ENCODE measurements around the gene FOXD2.

The FOXD2 gene

DNA sequence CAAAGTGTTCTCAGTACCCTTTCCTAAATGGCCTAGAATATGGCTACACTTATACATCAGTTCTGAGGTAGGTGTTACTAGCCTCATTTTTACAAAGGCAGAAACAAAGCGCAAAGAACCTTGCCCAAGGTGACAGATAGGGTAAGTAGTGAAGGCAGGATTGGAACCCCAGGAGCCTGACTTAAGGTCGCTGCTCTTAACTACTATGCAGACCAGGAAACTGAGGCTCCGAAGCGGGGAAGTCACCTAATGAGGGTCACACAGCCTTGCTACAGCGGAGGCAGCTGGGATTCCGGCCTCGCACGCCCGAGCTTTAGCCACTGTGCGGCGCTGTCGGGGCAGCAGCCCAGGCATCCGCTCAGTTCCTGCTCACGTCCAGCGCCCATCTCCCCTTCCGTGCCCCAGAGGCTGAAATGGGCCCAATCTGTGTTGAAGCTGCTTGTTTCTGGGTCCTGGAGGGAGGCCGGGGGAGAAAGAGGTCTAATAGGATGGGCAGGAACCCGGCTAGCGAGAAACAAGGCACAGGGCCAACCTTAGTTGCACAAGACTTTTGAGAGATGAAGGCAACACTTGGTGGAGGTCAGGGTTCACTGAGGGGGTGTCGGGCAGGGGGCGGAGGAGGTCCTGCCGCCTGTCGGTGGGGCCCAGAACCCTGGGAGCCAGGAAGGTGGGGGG lies 1.4 kb upstream of the FOXD2 start (continued):
- TF ChIP-seq ZNF548 (tag by site-specific recombination; IDR thresholded peaks at IDR 0.05) (no peak), ZNF223 (tag by site-specific recombination; IDR thresholded peaks at IDR 0.05) (no peak), ZNF404 (tag by site-specific recombination; IDR thresholded peaks at IDR 0.05) (no peak), ZNF202 (tag by site-specific recombination; IDR thresholded peaks at IDR 0.05; ENCODE audit: borderline replicate concordance) (no peak), GLI4 (tag by site-specific recombination; IDR thresholded peaks at IDR 0.05) (no peak), ZNF19 (tag by site-specific recombination; IDR thresholded peaks at IDR 0.05; ENCODE audit: low read depth) (no peak), ZNF670 (tag by site-specific recombination; IDR thresholded peaks at IDR 0.05; ENCODE audit: low read depth) (no peak), KLF9 (tag by site-specific recombination; IDR thresholded peaks at IDR 0.05; ENCODE audit: low read depth) (no peak), ZXDB (tag by site-specific recombination; IDR thresholded peaks at IDR 0.05) (peak; percentile 54; the same call in 1 of the 2 replicates), ZNF610 (tag by site-specific recombination; IDR thresholded peaks at IDR 0.05; ENCODE audit: borderline replicate concordance) (no peak), ZNF132 (tag by site-specific recombination; IDR thresholded peaks at IDR 0.05; ENCODE audit: borderline replicate concordance) (no peak), ZNF214 (tag by site-specific recombination; IDR thresholded peaks at IDR 0.05; ENCODE audit: borderline replicate concordance) (no peak), TCF7L2 (IDR thresholded peaks at IDR 0.05; ENCODE audit: borderline replicate concordance, low read depth, low read length) (no peak), ZNF549 (tag by site-specific recombination; IDR thresholded peaks at IDR 0.05) (no peak), ZNF529 (tag by site-specific recombination; IDR thresholded peaks at IDR 0.05; ENCODE audit: insufficient replicate concordance) (peak; percentile 12), GLIS1 (tag by site-specific recombination; IDR thresholded peaks at IDR 0.05) (peak; percentile 64), ZNF423 (tag by site-specific recombination; IDR thresholded peaks at IDR 0.05) (no peak), ZNF830 (tag by site-specific recombination; IDR thresholded peaks at IDR 0.05; ENCODE audit: low read depth) (no peak), ZNF239 (tag by site-specific recombination; IDR thresholded peaks at IDR 0.05) (no peak), ZBTB48 (tag by site-specific recombination; IDR thresholded peaks at IDR 0.05) (peak; percentile 48), ZNF292 (tag by site-specific recombination; IDR thresholded peaks at IDR 0.05; ENCODE audit: borderline replicate concordance, low read depth) (no peak), ZNF768 (tag by site-specific recombination; IDR thresholded peaks at IDR 0.05) (no peak), BCL11B (tag by site-specific recombination; IDR thresholded peaks at IDR 0.05; ENCODE audit: low read depth) (peak; percentile 44; the same call in 1 of the 2 replicates), ZNF23 (tag by site-specific recombination; IDR thresholded peaks at IDR 0.05; ENCODE audit: borderline replicate concordance) (no peak), ZBTB6 (tag by site-specific recombination; IDR thresholded peaks at IDR 0.05) (no peak), ZNF555 (tag by site-specific recombination; conservative IDR thresholded peaks at IDR 0.05) (no peak), KLF7 (tag by site-specific recombination; IDR thresholded peaks at IDR 0.05; ENCODE audit: borderline replicate concordance) (no peak), ZNF501 (tag by site-specific recombination; IDR thresholded peaks at IDR 0.05) (peak; percentile 82; the same call in 1 of the 2 replicates), ZNF561 (tag by site-specific recombination; IDR thresholded peaks at IDR 0.05; ENCODE audit: borderline replicate concordance) (peak; percentile 55; the same call in 1 of the 2 replicates), SETDB1 (IDR thresholded peaks at IDR 0.05; ENCODE audit: insufficient read length, low read length) (no peak), ZNF664 (tag by site-specific recombination; IDR thresholded peaks at IDR 0.05) (no peak), ZNF335 (tag by site-specific recombination; conservative IDR thresholded peaks at IDR 0.05) (no peak; the same call in 1 of the 2 replicates), ZNF777 (tag by site-specific recombination; IDR thresholded peaks at IDR 0.05; ENCODE audit: borderline replicate concordance) (peak; percentile 72; the same call in 1 of the 2 replicates), ZNF248 (tag by site-specific recombination; IDR thresholded peaks at IDR 0.05) (no peak)
- TF ChIP-seq, protein P1, sequence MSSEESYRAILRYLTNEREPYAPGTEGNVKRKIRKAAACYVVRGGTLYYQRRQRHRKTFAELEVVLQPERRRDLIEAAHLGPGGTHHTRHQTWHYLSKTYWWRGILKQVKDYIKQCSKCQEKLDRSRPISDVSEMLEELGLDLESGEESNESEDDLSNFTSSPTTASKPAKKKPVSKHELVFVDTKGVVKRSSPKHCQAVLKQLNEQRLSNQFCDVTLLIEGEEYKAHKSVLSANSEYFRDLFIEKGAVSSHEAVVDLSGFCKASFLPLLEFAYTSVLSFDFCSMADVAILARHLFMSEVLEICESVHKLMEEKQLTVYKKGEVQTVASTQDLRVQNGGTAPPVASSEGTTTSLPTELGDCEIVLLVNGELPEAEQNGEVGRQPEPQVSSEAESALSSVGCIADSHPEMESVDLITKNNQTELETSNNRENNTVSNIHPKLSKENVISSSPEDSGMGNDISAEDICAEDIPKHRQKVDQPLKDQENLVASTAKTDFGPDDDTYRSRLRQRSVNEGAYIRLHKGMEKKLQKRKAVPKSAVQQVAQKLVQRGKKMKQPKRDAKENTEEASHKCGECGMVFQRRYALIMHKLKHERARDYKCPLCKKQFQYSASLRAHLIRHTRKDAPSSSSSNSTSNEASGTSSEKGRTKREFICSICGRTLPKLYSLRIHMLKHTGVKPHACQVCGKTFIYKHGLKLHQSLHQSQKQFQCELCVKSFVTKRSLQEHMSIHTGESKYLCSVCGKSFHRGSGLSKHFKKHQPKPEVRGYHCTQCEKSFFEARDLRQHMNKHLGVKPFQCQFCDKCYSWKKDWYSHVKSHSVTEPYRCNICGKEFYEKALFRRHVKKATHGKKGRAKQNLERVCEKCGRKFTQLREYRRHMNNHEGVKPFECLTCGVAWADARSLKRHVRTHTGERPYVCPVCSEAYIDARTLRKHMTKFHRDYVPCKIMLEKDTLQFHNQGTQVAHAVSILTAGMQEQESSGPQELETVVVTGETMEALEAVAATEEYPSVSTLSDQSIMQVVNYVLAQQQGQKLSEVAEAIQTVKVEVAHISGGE (tag by site-specific recombination; conservative IDR thresholded peaks at IDR 0.05; ENCODE audit: low read depth) = no peak; the same call in 1 of the 2 replicates
- TF ChIP-seq, protein P2, sequence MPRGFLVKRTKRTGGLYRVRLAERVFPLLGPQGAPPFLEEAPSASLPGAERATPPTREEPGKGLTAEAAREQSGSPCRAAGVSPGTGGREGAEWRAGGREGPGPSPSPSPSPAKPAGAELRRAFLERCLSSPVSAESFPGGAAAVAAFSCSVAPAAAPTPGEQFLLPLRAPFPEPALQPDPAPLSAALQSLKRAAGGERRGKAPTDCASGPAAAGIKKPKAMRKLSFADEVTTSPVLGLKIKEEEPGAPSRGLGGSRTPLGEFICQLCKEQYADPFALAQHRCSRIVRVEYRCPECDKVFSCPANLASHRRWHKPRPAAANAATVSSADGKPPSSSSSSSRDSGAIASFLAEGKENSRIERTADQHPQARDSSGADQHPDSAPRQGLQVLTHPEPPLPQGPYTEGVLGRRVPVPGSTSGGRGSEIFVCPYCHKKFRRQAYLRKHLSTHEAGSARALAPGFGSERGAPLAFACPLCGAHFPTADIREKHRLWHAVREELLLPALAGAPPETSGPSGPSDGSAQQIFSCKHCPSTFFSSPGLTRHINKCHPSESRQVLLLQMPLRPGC (tag by site-specific recombination; IDR thresholded peaks at IDR 0.05) = no peak
